ENCODE results near the gene ARSK.

The ARSK gene

GRCh38 chr5:95526871-95527270 is 28.0 kb upstream of the ARSK start:
- Histone ChIP-seq H3K9ac (ENCODE audit: insufficient read length) (no peak overlapping the region), H3K4me3 (no peak overlapping the region), H3K27ac (no peak overlapping the region), H3K9me3 (ENCODE audit: low read depth, low read length) (no peaks in the 10 kb centered on the region), H3K36me3 (ENCODE audit: insufficient read depth, low read length) (peaks cover 79% of the 10 kb centered on the region)
- no peak for DNase-seq (ENCODE audit: low read depth, low spot score)
- no peak for TF ChIP-seq POLR2AphosphoS5 (IDR thresholded peaks at IDR 0.05; ENCODE audit: borderline replicate concordance, low read depth, low read length)
- TF ChIP-seq FOXP2 (optimal IDR thresholded peaks at IDR 0.05; ENCODE audit: control extremely low read depth, extremely low read length, insufficient read depth), result no peak
- no peak for TF ChIP-seq EZH2 (IDR thresholded peaks at IDR 0.05)

GRCh38 chr5:95528565-95528964 is 26.3 kb upstream of the ARSK start:
- DNase-seq (ENCODE audit: low read depth, low spot score), result no peak
- TF ChIP-seq POLR2AphosphoS5 (IDR thresholded peaks at IDR 0.05; ENCODE audit: borderline replicate concordance, low read depth, low read length) (no peak), EZH2 (IDR thresholded peaks at IDR 0.05) (no peak), FOXP2 (optimal IDR thresholded peaks at IDR 0.05; ENCODE audit: control extremely low read depth, extremely low read length, insufficient read depth) (no peak)
- no peak overlapping the region for H3K9ac ChIP-seq (ENCODE audit: insufficient read length)
- no peak overlapping the region for H3K4me3 ChIP-seq
- peaks cover 76% of the 10 kb centered on the region for H3K36me3 ChIP-seq (ENCODE audit: insufficient read depth, low read length)
- H3K9me3 ChIP-seq (ENCODE audit: low read depth, low read length), result no peaks in the 10 kb centered on the region
- H3K27ac ChIP-seq, result no peak overlapping the region

DNA sequence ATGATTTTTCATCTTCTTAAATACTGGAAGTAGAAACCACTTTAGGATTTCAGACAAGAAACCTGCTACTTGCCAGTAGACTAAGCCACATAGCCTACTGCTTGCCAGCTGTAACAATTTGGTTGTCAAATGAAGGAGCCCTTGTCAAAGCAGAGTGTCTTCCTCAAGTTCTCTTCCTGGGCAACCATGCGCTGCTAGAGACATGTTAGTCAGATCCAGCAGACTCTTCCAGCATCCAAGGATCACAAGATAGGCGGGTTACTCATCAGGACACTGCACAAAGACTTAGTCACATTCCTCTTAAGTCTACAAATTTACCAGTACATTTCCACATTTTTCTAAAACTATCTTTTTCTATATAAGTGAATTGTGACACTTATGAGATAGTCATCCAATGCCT is 24.5 kb upstream of the ARSK start:
- H3K36me3 ChIP-seq (ENCODE audit: insufficient read depth, low read length), result peaks cover 73% of the 10 kb centered on the region

GRCh38 chr5:95531491-95531890 is 23.4 kb upstream of the ARSK start:
- Histone ChIP-seq H3K4me3 (no peak overlapping the region), H3K27ac (no peak overlapping the region), H3K36me3 (ENCODE audit: insufficient read depth, low read length) (peaks cover 79% of the 10 kb centered on the region), H3K9ac (ENCODE audit: insufficient read length) (no peak overlapping the region), H3K9me3 (ENCODE audit: low read depth, low read length) (no peaks in the 10 kb centered on the region)
- TF ChIP-seq POLR2AphosphoS5 (IDR thresholded peaks at IDR 0.05; ENCODE audit: borderline replicate concordance, low read depth, low read length), result no peak
- no peak for TF ChIP-seq EZH2 (IDR thresholded peaks at IDR 0.05)
- no peak for TF ChIP-seq FOXP2 (optimal IDR thresholded peaks at IDR 0.05; ENCODE audit: control extremely low read depth, extremely low read length, insufficient read depth)
- no peak for DNase-seq (ENCODE audit: low read depth, low spot score)

More for the DNA sequence above, 24.5 kb upstream of the ARSK start:
- H3K27ac ChIP-seq, result no peak overlapping the region
- no peak overlapping the region for H3K4me3 ChIP-seq
- no peak for DNase-seq (ENCODE audit: low read depth, low spot score)
- no peak overlapping the region for H3K9ac ChIP-seq (ENCODE audit: insufficient read length)
- no peaks in the 10 kb centered on the region for H3K9me3 ChIP-seq (ENCODE audit: low read depth, low read length)
- no peak for TF ChIP-seq EZH2 (IDR thresholded peaks at IDR 0.05)
- no peak for TF ChIP-seq FOXP2 (optimal IDR thresholded peaks at IDR 0.05; ENCODE audit: control extremely low read depth, extremely low read length, insufficient read depth)
- no peak for TF ChIP-seq POLR2AphosphoS5 (IDR thresholded peaks at IDR 0.05; ENCODE audit: borderline replicate concordance, low read depth, low read length)

DNA sequence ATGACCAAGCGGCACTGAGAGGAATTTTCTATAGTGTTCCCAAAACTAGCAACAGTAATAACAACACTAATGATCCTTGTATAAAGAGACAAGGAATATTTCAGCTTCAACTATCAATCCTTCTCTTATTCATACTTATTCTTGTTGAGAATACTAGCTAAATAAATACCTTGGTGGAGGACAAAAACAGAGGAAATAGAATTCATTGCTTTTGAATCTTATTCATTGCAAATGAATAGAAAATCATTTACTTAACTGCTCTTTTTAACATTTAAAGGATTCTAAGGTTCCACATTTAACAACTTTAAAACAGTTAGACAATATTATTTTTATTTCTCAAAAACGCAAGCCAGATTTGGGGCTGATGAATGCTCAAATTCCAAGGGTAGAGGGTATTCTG is 22.5 kb upstream of the ARSK start:
- TF ChIP-seq FOXP2 (optimal IDR thresholded peaks at IDR 0.05; ENCODE audit: control extremely low read depth, extremely low read length, insufficient read depth) (no peak), EZH2 (IDR thresholded peaks at IDR 0.05) (no peak), POLR2AphosphoS5 (IDR thresholded peaks at IDR 0.05; ENCODE audit: borderline replicate concordance, low read depth, low read length) (no peak)
- Histone ChIP-seq H3K4me3 (no peak overlapping the region), H3K9ac (ENCODE audit: insufficient read length) (no peak overlapping the region), H3K36me3 (ENCODE audit: insufficient read depth, low read length) (peaks cover 79% of the 10 kb centered on the region), H3K27ac (no peak overlapping the region), H3K9me3 (ENCODE audit: low read depth, low read length) (no peaks in the 10 kb centered on the region)
- DNase-seq (ENCODE audit: low read depth, low spot score), result no peak

DNA sequence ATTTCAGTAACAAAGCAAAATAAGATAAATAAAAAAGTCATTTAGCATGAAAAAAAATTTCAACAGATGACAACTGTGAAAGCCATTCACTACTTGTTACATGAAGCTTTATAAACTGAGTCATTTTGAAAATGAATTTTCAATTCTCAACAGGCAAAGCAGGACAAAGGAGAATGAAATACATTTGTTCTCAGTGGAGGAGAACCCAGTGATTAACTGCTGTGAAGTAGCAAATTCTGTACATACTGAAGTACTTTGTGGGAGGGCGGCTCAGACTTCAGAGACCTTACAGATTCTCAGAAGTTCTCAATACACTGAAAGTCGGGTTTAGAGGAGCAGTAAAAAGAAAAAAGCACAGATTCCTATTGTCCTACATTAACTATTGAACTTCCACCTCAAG is 21.8 kb upstream of the ARSK start:
- no peak overlapping the region for H3K9ac ChIP-seq (ENCODE audit: insufficient read length)
- no peaks in the 10 kb centered on the region for H3K9me3 ChIP-seq (ENCODE audit: low read depth, low read length)
- no peak overlapping the region for H3K27ac ChIP-seq
- DNase-seq (ENCODE audit: low read depth, low spot score), result no peak
- H3K36me3 ChIP-seq (ENCODE audit: insufficient read depth, low read length), result peaks cover 77% of the 10 kb centered on the region
- no peak overlapping the region for H3K4me3 ChIP-seq
- TF ChIP-seq POLR2AphosphoS5 (IDR thresholded peaks at IDR 0.05; ENCODE audit: borderline replicate concordance, low read depth, low read length), result no peak
- TF ChIP-seq EZH2 (IDR thresholded peaks at IDR 0.05), result no peak
- TF ChIP-seq FOXP2 (optimal IDR thresholded peaks at IDR 0.05; ENCODE audit: control extremely low read depth, extremely low read length, insufficient read depth), result no peak

- Histone ChIP-seq H3K36me3 (ENCODE audit: insufficient read depth, low read length) (peaks cover 75% of the 10 kb centered on the region), H3K9me3 (ENCODE audit: low read depth, low read length) (no peaks in the 10 kb centered on the region), H3K9ac (ENCODE audit: insufficient read length) (no peak overlapping the region), H3K27ac (no peak overlapping the region), H3K4me3 (no peak overlapping the region)
- no peak for DNase-seq (ENCODE audit: low read depth, low spot score)
- TF ChIP-seq FOXP2 (optimal IDR thresholded peaks at IDR 0.05; ENCODE audit: control extremely low read depth, extremely low read length, insufficient read depth) (no peak), POLR2AphosphoS5 (IDR thresholded peaks at IDR 0.05; ENCODE audit: borderline replicate concordance, low read depth, low read length) (no peak), EZH2 (IDR thresholded peaks at IDR 0.05) (no peak)
Measured at GRCh38 chr5:95533761-95534160, 21.1 kb upstream of the ARSK start.

DNA sequence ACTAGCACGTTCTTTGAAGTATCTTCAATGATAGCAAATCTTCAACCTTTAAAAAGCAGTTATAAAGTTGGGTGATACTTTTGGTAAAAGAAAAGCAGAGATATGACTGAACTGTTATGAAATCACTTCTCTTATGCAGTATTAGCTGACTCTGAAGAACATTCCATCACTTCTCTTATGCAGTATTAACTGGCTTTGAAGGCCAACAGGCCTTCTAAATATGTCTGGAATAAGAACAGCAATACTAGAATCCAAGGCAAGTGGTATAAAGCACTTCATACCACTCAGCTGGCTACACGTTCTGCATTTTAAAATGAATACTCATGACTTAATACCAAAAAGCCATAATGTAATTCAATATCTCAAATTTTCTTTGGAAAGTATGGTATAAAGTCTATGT is 17.4 kb upstream of the ARSK start:
- DNase-seq (ENCODE audit: low read depth, low spot score), result no peak
- TF ChIP-seq FOXP2 (optimal IDR thresholded peaks at IDR 0.05; ENCODE audit: control extremely low read depth, extremely low read length, insufficient read depth), result no peak
- TF ChIP-seq POLR2AphosphoS5 (IDR thresholded peaks at IDR 0.05; ENCODE audit: borderline replicate concordance, low read depth, low read length), result no peak
- no peak for TF ChIP-seq EZH2 (IDR thresholded peaks at IDR 0.05)
- H3K36me3 ChIP-seq (ENCODE audit: insufficient read depth, low read length), result peaks cover 83% of the 10 kb centered on the region
- H3K9me3 ChIP-seq (ENCODE audit: low read depth, low read length), result no peaks in the 10 kb centered on the region
- no peak overlapping the region for H3K4me3 ChIP-seq
- H3K27ac ChIP-seq, result no peak overlapping the region
- H3K9ac ChIP-seq (ENCODE audit: insufficient read length), result no peak overlapping the region

GRCh38 chr5:95543017-95543705 is 11.7 kb upstream of the ARSK start:
- TF ChIP-seq FOXP2 (optimal IDR thresholded peaks at IDR 0.05; ENCODE audit: control extremely low read depth, extremely low read length, insufficient read depth) (no peak), POLR2AphosphoS5 (IDR thresholded peaks at IDR 0.05; ENCODE audit: borderline replicate concordance, low read depth, low read length) (no peak), EZH2 (IDR thresholded peaks at IDR 0.05) (no peak)
- no peak for DNase-seq (ENCODE audit: low read depth, low spot score)
- H3K9ac ChIP-seq (ENCODE audit: insufficient read length), result no peak overlapping the region
- H3K27ac ChIP-seq, result 0 out of 2 replicates have a peak overlapping the region, but pooled peaks have one; percentile 45
- H3K4me3 ChIP-seq, result no peak overlapping the region
- no peaks in the 10 kb centered on the region; the same call in 1 of the 2 replicates for H3K9me3 ChIP-seq (ENCODE audit: low read depth, low read length)
- H3K36me3 ChIP-seq (ENCODE audit: insufficient read depth, low read length), result peaks cover 87% of the 10 kb centered on the region
